ENCODE measurements around the gene SLC47A1.
"Not testable (repeated sequence)": the region's sequence is repeated elsewhere in the genome, so short reads cannot be mapped to it uniquely, and the experiment has no call there.

SLC47A1 gene

DNA sequence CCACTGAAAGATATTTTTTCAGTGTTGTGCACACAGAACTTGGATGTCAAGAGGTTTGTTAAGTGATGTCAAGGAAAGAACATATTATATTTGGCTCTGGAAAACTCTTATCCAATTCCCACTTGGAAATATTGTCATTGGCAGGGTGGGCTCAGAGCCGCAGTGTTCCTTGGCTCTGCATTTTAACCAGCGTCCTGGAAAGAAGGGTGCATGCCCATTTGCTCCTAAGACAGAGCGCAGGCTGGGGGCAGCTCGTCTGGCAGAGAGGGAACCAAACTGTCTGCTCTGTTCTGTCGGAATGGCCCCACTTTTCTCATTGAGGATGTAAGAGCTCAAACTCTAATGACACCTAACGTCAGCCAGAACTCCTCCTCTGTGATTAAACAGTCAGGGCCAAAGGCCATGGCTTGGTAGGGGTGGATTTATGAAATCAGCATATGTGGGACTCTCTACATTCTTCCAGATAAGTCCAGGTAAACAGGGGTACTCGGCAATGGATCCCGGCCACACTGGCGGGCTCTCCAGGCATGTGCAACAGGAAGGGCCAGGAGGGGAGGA is 18.0 kb downstream of the SLC47A1 start:
- no peak for DNase-seq (ENCODE audit: low read depth, low spot score)

DNA sequence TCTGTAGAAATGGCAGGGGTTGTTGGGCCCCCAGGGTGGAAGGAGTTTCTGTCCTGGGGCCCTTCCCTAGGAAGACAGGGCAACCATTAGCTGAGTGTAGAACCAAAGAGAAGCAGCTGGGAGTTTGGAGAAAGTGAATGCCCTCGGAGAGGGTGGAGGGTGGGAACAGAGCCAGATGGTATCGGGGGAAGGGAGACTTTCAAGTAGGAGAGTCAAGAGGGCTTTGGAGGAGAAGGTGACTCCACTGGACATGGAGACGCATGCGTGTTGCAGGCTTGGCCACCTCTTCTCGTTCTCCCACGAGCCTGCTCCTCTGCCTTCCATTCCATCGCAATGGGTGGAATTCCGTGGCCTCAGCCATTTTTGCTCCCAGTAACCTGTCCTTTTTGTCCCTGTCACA is 19.4 kb downstream of the SLC47A1 start:
- no peak for DNase-seq (ENCODE audit: low read depth, low spot score)

GRCh38 chr17:19554393-19554792 is 20.7 kb downstream of the SLC47A1 start:
- DNase-seq (ENCODE audit: low read depth, low spot score), result no peak

DNA sequence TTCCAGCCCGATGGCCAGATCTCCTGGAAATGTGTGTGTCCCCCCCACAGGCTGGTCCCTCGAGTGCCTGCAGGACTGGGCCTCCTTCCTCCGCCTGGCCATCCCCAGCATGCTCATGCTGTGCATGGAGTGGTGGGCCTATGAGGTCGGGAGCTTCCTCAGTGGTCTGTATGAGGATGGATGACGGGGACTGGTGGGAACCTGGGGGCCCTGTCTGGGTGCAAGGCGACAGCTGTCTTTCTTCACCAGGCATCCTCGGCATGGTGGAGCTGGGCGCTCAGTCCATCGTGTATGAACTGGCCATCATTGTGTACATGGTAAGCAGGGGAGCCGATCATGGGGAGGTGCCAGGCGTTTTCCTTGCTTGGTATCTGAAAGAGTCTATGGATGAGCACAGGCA is 22.1 kb downstream of the SLC47A1 start:
- DNase-seq (ENCODE audit: low read depth, low spot score), result no peak

- no peak for DNase-seq (ENCODE audit: low read depth, low spot score)
Measured at GRCh38 chr17:19558946-19559345, 25.3 kb downstream of the SLC47A1 start.

- no peak for DNase-seq (ENCODE audit: low read depth, low spot score)
Measured at GRCh38 chr17:19561697-19562318, 28.2 kb downstream of the SLC47A1 start.

DNA sequence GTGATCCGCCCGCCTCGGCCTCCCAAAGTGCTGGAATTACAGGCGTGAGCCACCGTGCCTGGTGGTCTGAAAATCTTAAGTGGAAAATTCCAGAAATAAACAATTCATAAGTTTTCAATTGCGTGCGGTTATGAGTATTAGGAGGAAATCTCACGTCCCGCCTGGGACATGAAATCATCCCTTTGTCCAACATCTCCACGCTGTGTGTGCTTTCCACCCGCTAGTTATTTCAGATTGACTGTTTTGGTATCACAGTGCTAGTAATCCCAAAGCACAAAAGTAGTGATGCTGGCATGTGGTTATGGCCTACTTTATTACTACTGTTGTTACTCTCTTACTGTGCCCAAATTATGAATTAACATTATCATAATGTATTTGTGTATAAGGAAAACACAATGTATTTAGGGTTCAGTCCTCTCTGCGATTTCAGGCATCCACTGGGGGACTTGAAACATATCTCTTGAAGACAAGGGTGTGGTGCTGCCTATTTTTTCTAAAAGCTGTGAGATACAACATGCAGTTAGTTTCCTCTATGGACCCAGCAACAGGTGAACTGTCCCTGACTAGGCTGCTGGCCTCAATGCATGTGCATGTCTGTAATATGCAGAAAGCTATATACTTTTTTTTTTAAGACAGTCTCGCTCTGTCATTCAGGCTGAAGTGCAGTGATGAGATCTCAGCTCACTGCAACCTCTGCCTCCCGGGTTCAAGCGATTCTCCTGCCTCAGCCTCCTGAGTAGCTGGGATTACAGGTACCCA is 32.3 kb downstream of the SLC47A1 start:
- no peak for DNase-seq (ENCODE audit: low read depth, low spot score)

DNA sequence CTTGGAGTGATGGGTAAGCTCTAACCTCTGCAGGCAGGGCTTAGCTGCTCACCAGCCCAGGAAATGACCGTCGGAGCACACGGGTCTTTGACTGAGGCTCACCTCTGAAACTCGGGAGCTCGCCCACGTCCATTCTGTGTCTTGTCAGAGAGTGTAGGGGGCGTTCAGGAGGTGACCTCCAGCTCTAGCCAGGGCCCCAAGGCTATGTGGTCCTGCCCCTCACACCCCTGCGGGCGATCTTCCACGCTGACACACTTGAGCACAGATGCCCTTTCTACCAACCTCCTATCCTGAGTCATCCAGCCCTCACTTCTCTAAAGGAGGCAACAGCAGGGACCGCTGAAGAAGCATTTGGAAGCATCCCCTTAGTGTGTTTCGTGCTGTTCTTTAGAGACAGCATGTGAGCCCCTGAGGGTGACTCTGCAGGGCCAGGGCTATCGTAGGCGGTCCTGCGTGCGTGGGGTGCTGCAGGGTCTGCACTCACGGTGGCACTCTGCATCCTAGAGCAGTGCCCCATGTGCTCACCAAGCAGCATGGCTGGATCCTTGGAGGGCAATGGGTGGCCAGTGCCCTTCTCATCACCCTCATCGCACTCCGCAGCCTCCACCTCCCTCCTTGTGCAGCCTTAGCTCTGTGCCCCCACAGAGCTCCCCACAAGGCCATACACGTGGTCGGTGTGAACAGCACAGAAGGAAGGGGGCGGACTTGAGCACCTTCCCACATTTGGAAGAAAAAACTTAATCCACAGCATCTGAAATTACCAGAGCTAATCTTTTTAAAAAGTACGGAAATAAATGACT is 33.8 kb downstream of the SLC47A1 start:
- DNase-seq (ENCODE audit: low read depth, low spot score), result no peak

- DNase-seq (ENCODE audit: low read depth, low spot score), result no peak
Measured at GRCh38 chr17:19568016-19568350, 34.3 kb downstream of the SLC47A1 start.

DNA sequence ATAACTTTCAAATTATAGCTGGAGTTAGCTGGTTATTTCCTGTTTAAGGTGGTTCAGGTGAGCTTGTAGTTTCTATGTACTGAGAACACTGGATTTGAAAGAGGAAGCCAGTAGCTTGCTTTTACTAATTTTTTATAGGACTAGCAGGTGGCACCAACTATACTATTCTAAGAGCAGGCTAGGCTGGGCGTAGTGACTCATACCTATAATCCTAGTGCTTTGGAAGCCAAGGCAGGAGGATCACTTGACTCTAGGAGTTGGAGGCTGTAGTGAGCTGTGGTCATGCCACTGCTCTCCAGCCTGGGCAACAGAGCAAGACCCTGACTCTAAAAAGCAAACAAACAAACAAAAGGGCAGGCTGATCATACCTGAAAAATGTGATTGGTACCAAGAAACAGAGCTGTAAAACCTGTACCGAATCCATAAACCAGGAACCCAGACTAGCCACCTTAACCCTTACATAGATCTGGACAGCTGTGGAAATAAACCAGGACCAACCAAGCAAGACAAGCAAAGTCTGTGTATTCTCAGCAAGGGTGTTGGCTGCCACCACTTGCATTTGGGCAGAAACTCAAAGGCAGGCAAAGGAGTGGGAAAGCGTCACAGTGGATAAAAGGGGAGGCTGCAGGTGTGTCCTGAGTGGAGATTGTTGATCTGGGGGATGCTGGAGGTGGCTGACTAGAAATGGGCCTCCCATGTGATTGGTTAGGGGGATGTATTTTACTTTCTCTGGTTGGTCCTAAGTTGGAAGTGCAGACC is 36.3 kb downstream of the SLC47A1 start:
- DNase-seq (ENCODE audit: low read depth, low spot score), result no peak

- DNase-seq (ENCODE audit: low read depth, low spot score), result no peak
Measured at GRCh38 chr17:19570544-19571062, 36.9 kb downstream of the SLC47A1 start.

DNA sequence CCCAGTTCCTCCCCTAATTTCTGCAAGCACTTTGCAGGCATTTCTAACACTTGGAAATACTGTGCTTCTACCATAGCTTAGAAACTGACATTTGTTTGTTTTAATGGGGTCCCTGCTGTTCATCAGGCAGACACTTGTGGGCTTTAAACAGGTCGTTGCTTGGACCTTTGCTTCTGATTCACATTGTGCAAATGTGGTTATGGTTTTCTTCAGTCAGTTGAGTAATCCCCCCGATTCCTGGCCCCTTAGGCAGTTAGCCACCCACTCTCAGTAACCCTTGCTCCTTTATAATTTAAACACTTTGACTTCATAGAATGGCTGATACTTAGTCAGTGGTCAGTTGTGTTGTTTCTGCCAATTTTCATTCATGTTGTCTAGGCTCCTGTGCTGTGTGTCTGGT is 39.4 kb downstream of the SLC47A1 start:
- no peak for DNase-seq (ENCODE audit: low read depth, low spot score)

- DNase-seq (ENCODE audit: low read depth, low spot score), result no peak
Measured at GRCh38 chr17:19574956-19575355, 41.3 kb downstream of the SLC47A1 start.

- DNase-seq (ENCODE audit: low read depth, low spot score), result no peak
Measured at GRCh38 chr17:19578545-19578944, 44.9 kb downstream of the SLC47A1 start.

DNA sequence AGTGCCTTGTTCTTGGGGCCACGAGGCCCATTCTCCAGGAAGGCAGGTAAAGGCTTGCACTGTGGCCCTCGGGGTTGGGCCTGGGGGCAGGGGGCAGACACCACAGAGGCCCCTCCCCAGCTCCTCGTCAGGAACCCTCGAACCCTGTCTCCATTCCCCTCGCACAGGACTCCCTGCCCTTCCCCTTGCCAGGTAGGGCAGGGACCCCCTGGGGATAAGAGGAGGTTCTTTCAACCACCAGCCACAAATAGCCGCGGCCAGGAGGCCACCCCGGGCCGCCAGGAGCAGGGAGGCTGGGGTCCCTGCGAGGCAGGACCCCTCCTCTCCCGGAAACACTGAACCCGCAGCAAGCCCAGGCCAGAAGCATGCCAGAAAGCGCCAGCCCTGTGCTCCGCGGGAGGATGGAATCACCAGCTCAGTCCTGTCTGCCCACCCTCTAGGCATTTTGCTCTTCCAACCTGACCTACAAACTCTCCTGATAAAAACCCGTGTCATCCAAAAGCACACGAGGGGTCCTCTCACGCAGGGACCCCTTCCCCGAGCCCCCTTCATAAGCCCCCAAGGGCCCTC is 45.6 kb downstream of the SLC47A1 start:
- no peak for DNase-seq (ENCODE audit: low read depth, low spot score)

DNA sequence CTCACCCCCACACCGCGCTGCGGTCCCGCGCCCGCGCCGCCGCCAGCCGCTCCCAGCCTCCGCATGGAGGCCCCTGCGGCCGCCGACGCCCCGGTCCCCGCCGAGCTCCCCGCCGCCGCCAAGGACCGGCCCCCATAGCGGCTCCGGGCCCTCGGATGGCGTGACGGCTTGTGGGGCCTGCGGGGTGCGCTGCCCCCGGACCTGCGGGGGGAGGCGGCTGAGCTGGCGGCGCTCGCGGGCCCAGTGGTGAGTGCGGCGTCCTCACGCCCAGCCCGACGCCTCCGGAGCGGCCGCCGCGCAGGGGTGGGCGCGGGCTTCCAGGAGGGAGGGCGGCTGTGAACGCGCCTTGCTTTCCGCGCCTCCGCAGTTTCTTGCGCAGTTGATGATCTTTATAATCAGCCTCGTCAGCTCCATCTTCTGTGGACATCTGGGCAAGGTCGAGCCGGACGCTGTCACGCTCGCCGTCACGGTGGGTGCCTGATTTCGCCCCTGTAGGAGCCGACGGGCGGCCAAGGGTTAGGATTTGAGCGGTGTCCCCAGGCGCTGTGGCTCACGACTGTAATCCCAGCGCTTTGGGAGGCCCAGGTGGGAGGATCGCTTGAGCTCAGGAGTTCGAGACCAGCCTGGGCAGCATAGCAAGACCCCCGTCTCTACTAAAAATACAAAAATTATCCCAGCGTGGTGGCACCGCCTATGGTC is 46.4 kb downstream of the SLC47A1 start:
- DNase-seq (ENCODE audit: low read depth, low spot score), result no peak

DNA sequence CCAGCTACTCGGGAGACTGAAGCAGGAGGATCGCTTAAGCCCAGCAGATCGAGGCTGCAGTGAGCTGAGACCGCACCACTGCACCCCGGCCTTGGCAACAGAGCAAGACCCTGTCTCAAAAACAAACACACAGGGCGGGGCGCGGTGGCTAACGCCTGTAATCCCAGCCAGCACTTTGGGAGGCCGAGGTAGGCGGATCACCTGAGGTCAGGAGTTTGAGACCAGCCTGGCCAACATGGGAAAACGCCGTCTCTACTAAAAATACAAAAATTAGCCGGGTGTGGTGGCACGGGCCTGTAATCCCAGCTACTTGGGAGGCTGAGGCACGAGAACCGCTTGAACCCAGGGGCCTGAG is 46.9 kb downstream of the SLC47A1 start:
- not testable (repeated sequence) for DNase-seq (ENCODE audit: low read depth, low spot score)

DNA sequence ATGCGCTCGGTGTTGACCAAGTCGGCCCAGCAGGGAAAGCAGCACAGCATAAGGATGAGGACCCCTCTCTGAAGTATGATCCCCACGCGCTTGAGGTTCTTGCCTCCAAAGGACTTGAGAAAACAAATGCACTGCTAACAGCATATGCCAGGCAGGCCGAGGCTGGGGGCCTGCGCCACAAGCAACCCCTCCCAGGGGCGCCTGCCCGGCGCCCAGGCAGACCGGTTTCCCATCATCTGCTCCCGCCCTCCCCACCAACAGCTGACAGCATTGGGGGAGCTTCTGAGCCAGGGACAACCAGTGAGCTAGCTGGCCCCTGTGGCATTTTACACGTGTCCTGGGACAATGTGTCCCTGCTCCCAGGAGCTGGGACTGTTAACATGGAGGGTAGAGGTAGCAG is 48.5 kb downstream of the SLC47A1 start:
- not testable (repeated sequence) for DNase-seq (ENCODE audit: low read depth, low spot score)

- no peak for DNase-seq (ENCODE audit: low read depth, low spot score)
Measured at GRCh38 chr17:19583871-19584270, 50.2 kb downstream of the SLC47A1 start.

GRCh38 chr17:19590451-19590850 is 56.8 kb downstream of the SLC47A1 start:
- DNase-seq (ENCODE audit: low read depth, low spot score), result no peak
